HG03060 (cell line): Measurements from ENCODE around the gene MYO1H.
"Not testable (repeated sequence)": the region's sequence is repeated elsewhere in the genome, so short reads cannot be mapped to it uniquely, and the experiment has no call there.

ENCODE experiments used
- ATAC-seq: cut with Tn5 transposase; IDR thresholded peaks from one replicate; pipeline ENCODE4 v1.9.1; 2021; ENCODE audit warnings: low read depth, moderate number of reproducible peaks; ENCODE audit not compliant: unreplicated experiment

The MYO1H gene

GRCh38 chr12:109466305-109466704 lies 118.6 kb downstream of the MYO1H start:
- ATAC-seq = no peak

DNA sequence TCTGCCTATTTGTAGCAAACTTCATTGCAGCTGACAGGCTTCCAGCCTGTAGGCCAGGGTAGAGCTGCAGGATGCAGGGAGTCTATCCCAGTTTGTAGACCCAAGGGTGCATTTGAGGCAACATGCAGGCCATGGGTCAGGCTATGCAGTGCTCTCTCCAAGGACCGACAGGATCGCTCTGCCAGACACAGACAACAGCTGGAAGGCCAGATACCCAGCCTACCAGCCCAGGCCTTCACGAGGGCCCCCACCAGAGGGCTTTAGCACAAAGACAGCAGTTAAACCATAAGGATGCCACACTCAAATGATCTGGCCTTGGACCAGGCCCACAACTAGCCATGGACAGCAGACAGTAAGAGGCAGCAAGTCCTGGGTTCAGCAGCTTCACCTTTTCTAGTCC lies 119.1 kb downstream of the MYO1H start:
- no peak for ATAC-seq

DNA sequence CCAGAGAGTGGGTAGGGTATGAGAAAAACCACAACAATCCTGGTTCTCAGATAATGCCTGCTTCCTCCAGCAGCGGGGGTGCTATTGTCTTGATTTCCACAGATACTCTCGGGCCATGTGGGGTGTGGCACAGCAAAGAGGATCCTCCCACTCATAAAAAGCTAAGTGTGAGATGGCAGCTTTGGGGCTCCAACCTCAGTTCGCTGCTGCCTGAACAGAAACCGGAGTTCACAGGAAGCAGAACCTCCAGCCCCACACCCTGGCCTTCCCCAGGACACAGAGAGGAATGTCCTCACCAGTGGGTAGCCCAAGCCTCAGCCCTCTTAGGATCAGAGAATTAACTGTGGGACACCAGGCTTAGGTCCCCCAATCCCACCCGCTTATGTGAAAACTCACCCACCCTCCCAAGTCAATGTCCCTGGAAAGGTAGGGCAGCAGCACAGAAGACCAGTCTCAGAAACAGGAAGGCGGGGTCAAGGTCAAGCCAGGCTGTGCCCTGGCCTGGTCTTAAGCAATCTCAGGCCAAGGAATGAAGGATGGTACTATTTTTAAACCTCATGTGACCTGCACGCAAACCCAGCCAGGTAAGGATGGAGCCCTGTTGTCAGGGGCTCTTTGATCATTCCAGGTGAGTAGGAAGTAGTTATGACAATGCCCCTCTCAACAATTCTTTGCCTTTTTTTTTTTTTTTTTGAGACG lies 120.4 kb downstream of the MYO1H start:
- no peak for ATAC-seq

GRCh38 chr12:109469517-109469916 lies 121.8 kb downstream of the MYO1H start:
- no peak for ATAC-seq

DNA sequence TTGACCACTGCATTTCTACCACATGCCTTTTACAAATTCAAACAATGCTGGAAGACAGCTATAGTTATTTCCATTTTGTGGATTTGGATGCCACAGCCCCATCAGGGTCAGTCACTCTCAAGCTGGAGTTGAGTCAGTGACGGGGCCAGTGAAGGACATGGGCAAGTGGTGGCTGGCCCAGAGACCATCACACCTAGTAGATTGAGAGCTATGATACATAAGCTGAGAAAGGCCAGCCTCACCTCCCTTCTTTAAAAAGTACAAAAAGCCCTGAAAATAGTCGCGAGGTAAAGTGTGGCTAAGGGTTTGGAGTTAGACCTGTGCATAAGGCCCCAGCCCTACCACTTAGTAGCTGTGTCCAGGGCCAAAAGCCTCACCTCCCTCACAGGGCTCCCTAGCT lies 125.3 kb downstream of the MYO1H start:
- ATAC-seq = no peak

DNA sequence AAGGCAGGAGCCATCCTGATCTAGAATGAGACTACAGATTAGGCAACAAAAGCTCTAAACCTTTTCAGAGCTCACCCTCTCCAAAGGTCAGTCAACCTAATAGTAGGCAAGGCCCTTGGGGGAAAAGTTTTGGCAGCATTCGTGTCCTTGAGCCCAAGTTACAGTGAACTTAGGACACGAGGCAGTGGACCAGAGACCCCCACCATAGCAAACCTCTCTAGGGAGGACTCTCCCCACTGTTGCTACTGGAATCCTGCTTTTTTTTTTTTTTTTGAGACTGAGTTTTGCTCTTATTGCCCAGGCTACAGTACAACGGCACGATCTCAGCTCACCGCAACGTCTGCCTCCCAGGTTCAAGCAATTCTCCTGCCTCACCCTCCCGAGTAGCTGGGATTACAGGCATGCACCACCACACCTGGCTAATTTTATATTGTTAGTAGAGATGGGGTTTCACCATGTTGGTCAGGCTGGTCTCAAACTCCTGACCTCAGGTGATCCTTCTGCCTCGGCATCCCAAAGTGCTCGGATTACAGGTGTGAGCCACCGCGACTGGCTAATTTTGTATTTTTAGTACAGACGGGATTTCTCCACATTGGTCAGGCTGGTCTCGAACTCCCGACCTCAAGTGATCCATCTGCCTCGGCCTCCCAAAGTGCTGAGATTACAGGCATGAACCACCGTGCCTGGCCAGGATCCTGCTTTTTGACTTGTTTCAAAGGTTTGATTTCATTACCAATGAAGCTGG lies 126.0 kb downstream of the MYO1H start:
- ATAC-seq = not testable (repeated sequence)

GRCh38 chr12:109475121-109475520 lies 127.4 kb downstream of the MYO1H start:
- no peak for ATAC-seq

DNA sequence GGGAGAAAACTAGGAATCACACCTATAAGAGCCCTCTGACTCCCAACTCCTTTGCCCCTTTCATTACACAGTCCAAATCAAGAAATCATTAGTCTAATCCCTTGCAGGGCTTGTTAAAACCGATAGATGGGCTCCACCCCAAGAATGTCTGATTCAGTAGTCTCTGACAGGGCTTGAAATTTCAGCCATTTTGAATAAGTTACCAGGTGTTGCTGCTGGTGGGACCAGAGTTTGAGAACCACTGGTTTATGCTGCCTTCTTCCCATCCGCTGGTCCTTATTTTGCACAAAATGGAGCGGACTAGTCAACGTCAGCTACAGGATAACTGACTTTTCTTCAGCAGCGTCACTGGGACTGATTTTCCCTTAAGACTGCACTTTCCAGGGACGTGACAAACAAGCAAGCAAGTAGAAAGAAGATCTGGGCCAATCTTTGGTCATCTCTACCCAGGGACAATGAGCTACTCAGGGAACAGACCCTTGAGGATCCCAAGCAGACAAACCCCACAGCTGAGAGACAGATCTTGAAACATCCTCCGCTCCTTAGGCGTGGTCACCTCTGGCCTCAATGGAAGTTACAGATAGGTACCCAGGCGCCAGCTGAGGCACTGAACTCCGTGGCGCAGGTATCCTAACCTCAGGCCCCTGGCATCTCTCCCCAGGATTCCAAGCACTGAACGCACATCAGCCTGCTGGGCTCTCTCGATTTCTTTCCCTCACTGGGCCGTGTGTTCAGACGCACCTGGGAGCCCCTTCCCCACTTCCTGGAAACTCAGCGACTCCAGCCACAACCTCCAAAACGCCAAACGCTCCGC lies 128.5 kb downstream of the MYO1H start:
- ATAC-seq = no peak

DNA sequence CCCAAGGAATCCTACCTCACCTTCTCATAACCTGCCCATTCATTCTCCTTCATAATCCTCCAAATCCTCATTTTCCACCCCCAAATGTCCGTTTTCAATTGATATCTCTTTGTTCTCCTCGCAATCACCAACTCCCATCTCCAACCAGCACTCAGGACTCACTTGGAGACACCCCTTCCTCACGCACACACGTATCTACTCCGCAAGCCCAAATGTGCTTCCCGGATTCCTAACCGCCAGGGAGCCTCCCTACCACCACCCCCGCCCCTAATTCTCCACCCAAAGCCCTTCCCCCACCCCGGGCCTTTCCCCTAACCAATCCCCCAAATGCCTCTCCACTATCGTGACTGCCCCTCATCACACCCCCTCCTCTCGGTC lies 129.1 kb downstream of the MYO1H start:
- no peak for ATAC-seq

DNA sequence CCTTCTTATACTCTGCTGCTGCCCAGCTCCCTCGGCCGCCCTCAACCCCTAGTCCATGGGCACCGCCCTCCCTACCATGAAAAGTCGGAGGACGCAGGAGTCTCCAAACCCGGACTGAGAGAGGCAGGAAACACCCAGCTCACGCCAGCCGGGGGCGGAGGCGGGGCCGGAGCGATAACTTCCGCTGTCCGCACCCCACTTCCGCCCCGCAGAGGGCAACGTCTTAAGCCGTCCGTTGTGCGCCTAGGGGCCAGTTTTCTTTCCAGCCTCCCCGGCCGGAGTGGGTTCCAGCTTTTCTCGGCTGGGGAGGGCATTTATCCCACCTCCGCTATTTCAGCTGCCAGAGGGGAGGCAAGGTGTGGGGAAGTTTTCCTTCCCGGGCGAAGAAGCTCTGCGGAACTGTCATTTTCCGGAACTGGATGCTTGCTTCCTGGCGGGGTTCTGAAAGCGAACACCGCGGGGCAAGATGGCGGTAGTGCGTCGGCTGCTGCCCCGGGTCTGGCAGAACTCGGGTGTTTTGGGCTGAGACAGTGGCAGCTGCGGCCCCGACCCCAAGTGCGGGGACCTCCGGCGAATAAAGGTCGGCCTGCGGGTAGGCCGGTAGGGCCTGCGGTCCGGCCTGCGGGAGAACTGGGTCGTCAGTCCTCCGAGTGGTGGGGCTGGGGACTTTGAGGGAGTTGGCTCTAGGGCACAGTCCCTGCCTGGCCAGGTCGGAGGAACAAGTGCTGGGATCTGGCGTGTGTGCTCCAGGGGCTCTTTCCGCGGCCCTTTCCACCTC lies 129.7 kb downstream of the MYO1H start, which contains the start of the genes KCTD10 and UBE3B:
Gene KCTD10 (minus strand): TSS at position 116 of the 778 bp plus-strand sequence. CDS start 38 bp downstream, at position 78.
Gene UBE3B (plus strand): TSS at position 450 of the 778 bp plus-strand sequence. CDS start 5,918 bp downstream, outside the sequence.
- ATAC-seq = peak; percentile 72

DNA sequence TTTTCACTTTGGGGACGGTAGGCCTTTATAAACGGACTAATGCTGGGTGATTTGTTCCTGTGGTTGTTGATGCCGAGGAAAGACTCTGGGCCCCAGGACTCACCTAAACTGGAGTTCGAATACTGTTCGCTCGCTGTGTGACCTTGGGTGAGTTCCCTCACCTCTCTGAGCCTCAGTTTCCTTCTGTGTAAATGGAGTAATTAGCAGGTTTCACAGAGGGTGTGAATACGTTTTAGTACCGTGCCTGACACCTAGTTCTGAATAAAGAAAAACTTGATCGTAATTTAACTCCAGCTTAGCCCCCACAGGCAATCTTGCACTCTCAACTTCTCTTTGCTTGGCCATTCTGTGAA lies 130.2 kb downstream of the MYO1H start:
- no peak for ATAC-seq

GRCh38 chr12:109479761-109480160 lies 132.1 kb downstream of the MYO1H start:
- no peak for ATAC-seq

GRCh38 chr12:109480356-109480755 lies 132.7 kb downstream of the MYO1H start:
- ATAC-seq = no peak

- no peak for ATAC-seq
Measured at GRCh38 chr12:109481863-109482262, 134.2 kb downstream of the MYO1H start.

GRCh38 chr12:109482491-109482890 lies 134.8 kb downstream of the MYO1H start:
- no peak for ATAC-seq

GRCh38 chr12:109482894-109483293 lies 135.2 kb downstream of the MYO1H start:
- ATAC-seq = no peak

DNA sequence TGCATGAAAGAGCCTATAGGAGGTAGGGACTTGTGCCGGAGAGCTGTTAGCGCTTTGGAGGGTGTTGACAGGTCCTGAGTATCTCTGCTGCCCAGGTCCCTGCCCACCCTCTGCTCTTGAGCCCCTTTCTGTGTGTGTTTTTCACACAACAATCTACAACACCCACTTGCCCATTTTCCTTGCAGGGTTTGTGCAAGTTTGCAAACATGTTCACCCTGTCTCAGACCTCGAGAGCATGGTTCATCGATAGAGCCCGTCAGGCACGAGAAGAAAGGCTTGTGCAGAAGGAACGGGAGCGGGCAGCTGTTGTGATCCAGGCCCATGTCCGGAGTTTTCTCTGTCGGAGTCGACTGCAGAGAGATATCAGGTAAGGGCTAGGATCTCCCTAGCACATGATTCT lies 135.6 kb downstream of the MYO1H start:
- no peak for ATAC-seq

- ATAC-seq = no peak
Measured at GRCh38 chr12:109485201-109485600, 137.5 kb downstream of the MYO1H start.

- no peak for ATAC-seq
Measured at GRCh38 chr12:109487181-109488050, 139.7 kb downstream of the MYO1H start.
